HG02840 (cell line): ENCODE results near the gene GTPBP2.

Experiments used
- ATAC-seq: cut with Tn5 transposase; IDR thresholded peaks from one replicate; pipeline ENCODE4 v1.9.1; 2021; ENCODE audit warnings: mild to moderate bottlenecking, moderate library complexity, moderate number of reproducible peaks; ENCODE audit not compliant: unreplicated experiment, low FRiP score

GTPBP2 gene

GRCh38 chr6:43629104-43629504, at the start of gene GTPBP2:
Gene GTPBP2, minus strand, starts transcription at chr6:43629264. Its CDS starts 102 bp downstream, at chr6:43629162.
- peak; percentile 84 for ATAC-seq

GRCh38 chr6:43678341-43678740, 49.3 kb upstream of the GTPBP2 start:
- no peak for ATAC-seq

GRCh38 chr6:43677759-43678158, 48.7 kb upstream of the GTPBP2 start:
- no peak for ATAC-seq

GRCh38 chr6:43676962-43677606, 48.0 kb upstream of the GTPBP2 start:
- ATAC-seq: no peak

GRCh38 chr6:43674921-43675320, 45.9 kb upstream of the GTPBP2 start:
- ATAC-seq: no peak

- no peak for ATAC-seq
Observed at GRCh38 chr6:43674291-43674690, 45.2 kb upstream of the GTPBP2 start.

GRCh38 chr6:43673444-43674084, 44.5 kb upstream of the GTPBP2 start:
- no peak for ATAC-seq

- no peak for ATAC-seq
Observed at GRCh38 chr6:43671801-43672690, 43.0 kb upstream of the GTPBP2 start.

GRCh38 chr6:43671011-43671800, 42.1 kb upstream of the GTPBP2 start:
- ATAC-seq: no peak

GRCh38 chr6:43670623-43670986, 41.5 kb upstream of the GTPBP2 start:
- ATAC-seq: no peak

- ATAC-seq: no peak
Observed at GRCh38 chr6:43669922-43670622, 41.0 kb upstream of the GTPBP2 start.

- no peak for ATAC-seq
Observed at GRCh38 chr6:43669050-43669921, 40.2 kb upstream of the GTPBP2 start.

- no peak for ATAC-seq
Observed at GRCh38 chr6:43668151-43669028, 39.3 kb upstream of the GTPBP2 start.

GRCh38 chr6:43667245-43668150, 38.4 kb upstream of the GTPBP2 start:
- ATAC-seq: no peak

- ATAC-seq: no peak
Observed at GRCh38 chr6:43666196-43666920, 37.3 kb upstream of the GTPBP2 start.

- no peak for ATAC-seq
Observed at GRCh38 chr6:43665376-43665775, 36.3 kb upstream of the GTPBP2 start.
